H1 (cell line): ENCODE results near the gene SLC35F3.

Experiments
- BACH1 ChIP-seq: IDR thresholded peaks from 2 replicates; pipeline ENCODE4 v1.6.1; 2012; ENCODE audit warnings: low read length, improper control_type of control experiment
- CEBPB ChIP-seq: IDR thresholded peaks from 2 replicates; pipeline ENCODE4 v1.6.1; 2012; ENCODE audit warnings: low read depth, low read length
- CTCF ChIP-seq, 3 experiments: IDR thresholded peaks; 1 replicate in 2 of 3; 2 replicates in 1 of 3; pipeline versions ENCODE4 v1.5.1 to v1.6.1; 2011; ENCODE audit warnings: low read length in 3 of 3, mild to moderate bottlenecking in 3 of 3, inconsistent platforms in 2 of 3, low read depth in 1 of 3, moderate library complexity in 1 of 3; ENCODE audit not compliant: insufficient read depth in 1 of 3; ENCODE audit errors: control extremely low read depth in 1 of 3
- EP300 ChIP-seq, 2 experiments: IDR thresholded peaks; 1 replicate in 1 of 2; 2 replicates in 1 of 2; pipeline ENCODE4 v1.6.1; 2011 to 2012; ENCODE audit warnings: low read depth in 2 of 2, low read length in 2 of 2, mild to moderate bottlenecking in 2 of 2, borderline replicate concordance in 1 of 2, inconsistent platforms in 1 of 2, moderate library complexity in 1 of 2
- GABPA ChIP-seq: IDR thresholded peaks from 2 replicates; pipeline ENCODE4 v1.6.1; 2011; ENCODE audit warnings: mild to moderate bottlenecking, low read length, moderate library complexity, borderline replicate concordance; ENCODE audit not compliant: insufficient read depth
- POLR2A ChIP-seq, 2 experiments: IDR thresholded peaks; 1 replicate in 1 of 2; 2 replicates in 1 of 2; pipeline ENCODE4 v1.6.1; 2011; ENCODE audit warnings: low read depth in 2 of 2, low read length in 2 of 2, mild to moderate bottlenecking in 2 of 2; ENCODE audit errors: control extremely low read depth in 1 of 2
- POLR2AphosphoS5 ChIP-seq: IDR thresholded peaks from 2 replicates; pipeline ENCODE4 v1.6.1; 2011; ENCODE audit warnings: low read depth, low read length
- RAD21 ChIP-seq, 2 experiments: IDR thresholded peaks in 1 of 2; conservative IDR thresholded peaks in 1 of 2; 2 replicates each; pipeline ENCODE4 v1.6.1; 2011; ENCODE audit warnings: low read depth in 2 of 2, low read length in 2 of 2, improper control_type of control experiment in 1 of 2, inconsistent platforms in 1 of 2, mild to moderate bottlenecking in 1 of 2, moderate library complexity in 1 of 2
- SP4 ChIP-seq: IDR thresholded peaks from 2 replicates; pipeline ENCODE4 v1.6.1; 2012; ENCODE audit warnings: low read length, inconsistent platforms
- TEAD4 ChIP-seq: IDR thresholded peaks from 2 replicates; pipeline ENCODE4 v1.6.1; 2012; ENCODE audit warnings: low read depth, low read length, inconsistent platforms, mixed read lengths

DNA sequence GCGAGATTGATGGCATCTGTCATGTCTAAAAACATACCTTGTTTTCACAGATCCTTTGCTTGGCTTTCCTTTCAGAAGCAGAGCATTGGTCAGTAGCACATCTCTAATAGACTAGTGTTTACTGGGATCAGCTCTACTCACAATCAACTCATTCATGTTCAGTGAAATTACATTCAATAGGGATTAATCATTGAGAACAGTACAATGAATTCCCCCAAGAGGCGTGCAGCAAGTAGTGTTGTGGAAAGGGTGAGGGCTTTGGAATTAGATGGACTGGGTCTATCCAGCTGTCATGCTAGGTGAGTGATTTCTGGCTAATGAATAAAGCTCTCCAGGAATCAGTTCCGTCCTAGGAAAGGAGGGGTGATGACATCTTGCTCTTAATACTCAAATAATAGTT, 313.6 kb downstream of the SLC35F3 start:
- TF ChIP-seq RAD21 (IDR thresholded peaks at IDR 0.05 in 1 of 2, conservative IDR thresholded peaks at IDR 0.05 in 1 of 2; ENCODE audit: low read depth in 2 of 2, low read length in 2 of 2), result no peak
- TF ChIP-seq CTCF (IDR thresholded peaks at IDR 0.05; ENCODE audit: control extremely low read depth in 1 of 3, insufficient read depth in 1 of 3, low read depth in 1 of 3, low read length in 3 of 3), result no peak
- TF ChIP-seq POLR2AphosphoS5, result no peak
- no peak for TF ChIP-seq POLR2A (IDR thresholded peaks at IDR 0.05; ENCODE audit: control extremely low read depth in 1 of 2, low read depth in 2 of 2, low read length in 2 of 2)
- no peak for TF ChIP-seq CEBPB
- no peak for TF ChIP-seq EP300 (IDR thresholded peaks at IDR 0.05; ENCODE audit: borderline replicate concordance in 1 of 2, low read depth in 2 of 2, low read length in 2 of 2)
- TF ChIP-seq GABPA, result no peak
- TF ChIP-seq BACH1, result no peak
- no peak for TF ChIP-seq SP4
- no peak for TF ChIP-seq TEAD4
